ENCODE results near the gene UBAC1.
"Not testable (repeated sequence)": the region's sequence is repeated elsewhere in the genome, so short reads cannot be mapped to it uniquely, and the experiment has no call there.

Gene UBAC1

DNA sequence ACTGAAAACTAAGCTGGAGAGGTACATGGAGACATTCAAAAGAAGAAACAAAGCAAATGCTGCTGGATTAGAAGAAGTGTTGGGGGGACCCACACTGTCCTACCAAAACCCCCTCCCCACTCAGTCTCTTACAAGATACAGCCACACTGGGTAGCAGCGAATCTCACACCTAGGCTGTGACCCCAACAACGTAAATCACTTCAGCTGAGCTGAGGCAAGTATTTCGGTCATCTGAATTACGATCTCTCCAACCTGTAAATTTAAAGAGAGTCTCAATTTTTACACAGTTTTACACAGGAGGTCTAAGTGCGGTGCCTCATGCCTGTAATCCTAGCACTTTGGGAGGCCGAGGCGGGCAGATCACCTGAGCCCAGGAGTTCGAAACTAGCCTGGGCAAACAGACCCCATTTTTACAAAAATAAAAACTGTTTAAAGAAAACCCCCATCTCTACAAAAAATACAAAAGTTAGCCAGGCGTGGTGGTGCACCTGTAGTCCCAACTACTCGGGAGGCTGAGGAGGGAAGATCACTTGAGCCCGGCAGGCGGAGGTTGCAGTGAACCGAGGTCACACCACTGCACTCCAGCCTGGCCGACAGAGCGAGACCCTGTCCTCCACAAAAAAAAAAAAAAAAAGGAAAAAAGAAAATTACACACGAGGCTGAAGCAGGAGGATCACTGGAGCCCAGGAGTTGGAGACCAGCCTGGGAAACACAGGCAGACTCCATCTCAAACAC, 57.2 kb downstream of the UBAC1 start:
- no peak for DNase-seq

DNA sequence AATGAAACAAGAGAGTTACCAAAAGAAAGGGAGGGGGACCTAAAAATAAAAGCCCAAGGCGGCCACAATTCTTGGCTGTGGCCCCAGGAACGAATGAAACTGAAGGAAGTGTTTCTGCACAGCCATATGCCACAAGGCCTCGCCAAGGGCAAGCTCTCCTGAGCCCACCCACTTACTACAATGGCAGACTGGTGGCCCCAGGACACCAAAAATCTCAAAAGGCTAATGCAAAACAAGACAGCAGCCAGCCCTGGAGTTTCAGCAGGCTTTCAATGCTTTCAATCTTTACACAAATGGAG, 57.9 kb downstream of the UBAC1 start:
- DNase-seq = no peak

DNA sequence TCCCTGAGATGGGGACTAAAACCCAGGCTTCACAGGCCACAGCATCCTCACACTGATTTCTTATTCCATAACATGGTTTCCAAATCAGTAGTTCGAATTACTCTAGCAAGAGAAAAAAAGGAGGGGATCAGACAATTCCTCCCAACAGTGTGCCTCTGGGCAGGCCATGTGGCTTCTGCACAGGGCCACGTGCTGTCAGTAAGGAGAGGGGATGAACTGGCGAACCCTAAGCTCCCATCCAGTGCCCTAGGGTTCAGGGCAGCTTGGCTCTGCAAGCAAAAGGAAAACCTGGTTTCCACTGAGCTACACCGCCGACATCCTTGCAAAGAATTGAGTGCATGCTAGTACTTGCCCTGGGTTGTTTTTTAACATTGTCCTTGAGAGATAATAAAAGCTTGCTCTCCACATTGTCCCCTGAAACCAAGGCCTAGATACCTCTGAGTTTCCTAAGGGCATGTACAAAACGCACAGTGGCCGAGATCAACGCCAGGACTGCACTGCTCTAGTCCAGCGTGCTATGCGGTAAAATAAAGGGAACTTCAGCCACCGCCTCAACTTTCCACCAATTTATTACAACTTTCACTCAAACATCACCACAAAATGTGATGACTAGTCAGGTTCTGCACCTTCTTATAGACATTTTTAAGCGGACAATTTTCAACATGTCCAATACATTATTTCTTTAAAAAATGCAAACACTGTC, 58.4 kb downstream of the UBAC1 start:
- DNase-seq = no peak

DNA sequence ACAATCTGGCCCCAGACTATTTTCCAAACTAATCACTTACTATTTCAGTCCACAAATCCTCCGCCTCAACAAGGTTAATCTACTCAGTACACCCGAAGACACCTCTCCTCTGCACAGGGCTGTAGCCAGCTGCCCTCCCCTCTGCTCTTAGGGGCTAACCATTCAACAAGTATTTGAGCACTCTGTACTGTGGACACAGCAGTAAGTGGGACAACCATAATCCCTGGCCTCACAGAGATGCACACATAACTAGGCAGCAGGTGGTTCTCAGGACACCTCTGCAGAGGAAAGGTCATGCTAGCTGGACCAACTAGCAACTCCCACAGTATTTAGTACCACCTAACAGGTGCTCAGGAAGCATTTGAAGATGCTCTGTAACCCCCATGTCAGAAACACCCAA, 59.3 kb downstream of the UBAC1 start:
- DNase-seq = no peak

DNA sequence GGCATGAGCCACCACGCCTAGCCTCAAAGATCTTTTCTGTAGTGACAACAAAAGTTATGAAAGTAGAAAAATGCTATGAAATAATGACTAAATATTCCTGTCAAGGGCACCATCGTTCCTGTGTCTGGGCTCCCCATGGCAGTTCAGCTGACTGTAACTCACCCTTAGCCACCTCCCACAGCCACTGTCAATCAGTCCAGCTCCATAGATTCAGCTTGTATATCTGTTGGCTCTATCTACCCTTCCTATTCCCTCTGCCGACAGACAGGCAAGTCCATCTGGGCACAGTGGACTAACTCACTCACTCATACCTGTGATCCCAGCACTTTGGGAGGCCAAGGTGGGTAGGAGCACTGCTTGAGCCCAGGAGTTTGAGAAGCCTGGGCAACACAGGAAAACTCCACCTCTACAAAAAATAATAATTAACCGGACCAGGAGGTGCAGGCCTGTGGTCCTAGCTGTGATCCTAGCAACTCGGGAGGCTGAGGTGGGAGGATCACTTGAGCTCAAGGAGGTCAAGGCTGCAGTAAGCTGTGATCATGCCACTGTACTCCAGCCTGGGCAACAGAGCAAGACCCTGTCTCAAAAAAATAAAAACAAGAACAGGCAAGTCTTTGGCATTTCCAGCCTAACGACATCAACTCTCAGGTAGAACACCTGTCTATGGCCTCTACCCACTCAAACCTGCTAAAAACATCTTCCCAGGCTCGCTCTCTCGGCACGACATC, 60.0 kb downstream of the UBAC1 start:
- DNase-seq = no peak

DNA sequence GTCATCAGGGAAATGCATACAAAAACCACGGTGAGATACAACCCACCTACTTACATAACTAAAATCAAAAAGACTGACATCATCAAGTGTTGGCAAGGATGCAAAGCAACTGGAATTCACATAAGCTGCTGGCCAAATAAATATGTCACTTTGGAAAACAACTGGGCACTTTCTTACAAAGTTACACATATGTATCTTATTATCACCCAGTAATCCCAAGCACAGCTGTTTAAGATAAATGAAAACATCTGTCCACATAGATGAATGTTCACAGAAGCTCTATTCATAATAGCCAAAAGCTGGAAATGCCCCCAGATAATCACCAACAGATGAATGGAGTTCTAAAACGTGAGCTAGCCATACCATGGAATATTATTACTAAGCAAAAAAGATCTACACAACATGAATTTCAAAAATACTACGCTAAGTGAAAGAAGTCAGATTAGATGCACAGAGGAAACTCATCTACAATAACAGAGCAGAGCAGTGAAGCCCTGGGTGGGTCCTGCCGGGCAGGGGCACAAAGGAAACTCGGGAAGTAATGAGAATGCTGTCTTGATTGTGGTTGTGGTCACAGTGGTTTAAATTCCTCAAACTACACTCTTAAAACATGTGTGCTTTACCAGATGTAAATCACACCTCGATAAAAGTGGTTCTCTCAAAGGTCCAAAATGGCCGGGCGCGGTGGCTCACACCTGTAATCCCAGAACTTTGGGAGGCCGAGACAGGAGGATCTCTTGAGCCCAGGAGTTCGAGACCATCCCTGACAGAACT, 62.4 kb downstream of the UBAC1 start:
- no peak for DNase-seq

DNA sequence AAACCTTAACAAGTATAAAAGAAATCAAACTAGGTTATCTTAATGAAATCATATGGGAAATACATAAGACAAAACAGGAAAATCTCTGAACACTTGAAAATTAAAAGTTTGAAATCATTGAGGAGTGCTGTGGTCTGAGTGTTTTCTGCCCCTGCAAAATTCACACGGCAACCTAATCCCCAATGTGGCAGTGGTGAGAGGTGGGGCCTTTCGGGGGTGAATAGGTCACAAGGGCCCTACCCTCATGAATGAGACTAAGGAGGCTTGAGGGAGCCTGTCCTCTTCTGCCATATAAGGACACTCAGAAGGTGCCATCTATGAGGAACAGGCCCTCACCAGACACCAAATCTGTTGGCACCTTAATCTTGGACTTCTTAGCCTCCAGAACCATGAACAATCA, 64.5 kb downstream of the UBAC1 start:
- DNase-seq = no peak

DNA sequence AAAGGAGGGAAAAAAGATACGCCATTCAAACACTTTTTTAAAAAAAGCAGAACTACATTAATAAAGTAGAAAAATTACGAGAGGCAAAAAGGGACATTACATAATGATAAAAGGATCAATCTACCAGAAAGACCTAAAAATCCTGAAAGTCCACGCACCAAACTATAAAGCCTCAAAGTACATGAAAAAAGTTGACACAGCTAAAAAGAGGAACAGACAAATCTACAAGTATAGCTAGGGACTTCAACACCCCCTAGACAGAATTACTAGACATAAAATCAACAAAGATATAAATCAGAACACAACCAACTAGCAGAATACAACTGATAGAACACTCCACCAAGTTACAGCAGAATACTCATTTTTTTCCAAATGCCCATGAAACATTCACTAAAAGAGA, 65.0 kb downstream of the UBAC1 start:
- no peak for DNase-seq

DNA sequence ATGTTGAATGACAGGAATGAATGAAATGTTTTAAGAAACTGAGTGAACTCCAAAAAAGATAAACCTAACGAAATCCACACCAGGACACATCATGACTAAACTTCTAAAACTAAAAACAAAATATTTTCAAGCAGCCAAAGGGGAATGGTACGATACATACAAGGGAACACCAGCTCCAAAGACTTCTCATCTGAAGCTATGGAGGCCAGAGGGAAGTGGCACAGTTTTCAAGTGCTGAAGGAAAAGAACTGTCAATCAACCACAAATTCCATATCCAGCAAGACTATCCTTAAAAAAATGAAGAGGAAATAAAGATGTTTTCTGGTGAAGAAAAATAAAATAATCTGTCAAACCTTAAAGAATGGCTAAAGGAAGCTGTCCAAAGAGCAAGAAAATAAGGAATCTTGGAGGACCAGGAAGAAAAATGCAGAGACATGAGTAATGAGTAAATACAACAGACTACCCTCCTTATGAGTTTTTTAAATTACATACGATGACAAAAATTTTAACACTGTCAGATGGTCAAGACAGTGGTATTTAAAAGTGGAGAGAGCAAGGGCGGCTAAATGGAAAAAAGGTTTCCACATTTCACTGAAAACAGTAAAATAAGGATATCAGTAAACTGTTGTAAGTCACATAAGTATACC, 65.8 kb downstream of the UBAC1 start:
- DNase-seq = no peak

DNA sequence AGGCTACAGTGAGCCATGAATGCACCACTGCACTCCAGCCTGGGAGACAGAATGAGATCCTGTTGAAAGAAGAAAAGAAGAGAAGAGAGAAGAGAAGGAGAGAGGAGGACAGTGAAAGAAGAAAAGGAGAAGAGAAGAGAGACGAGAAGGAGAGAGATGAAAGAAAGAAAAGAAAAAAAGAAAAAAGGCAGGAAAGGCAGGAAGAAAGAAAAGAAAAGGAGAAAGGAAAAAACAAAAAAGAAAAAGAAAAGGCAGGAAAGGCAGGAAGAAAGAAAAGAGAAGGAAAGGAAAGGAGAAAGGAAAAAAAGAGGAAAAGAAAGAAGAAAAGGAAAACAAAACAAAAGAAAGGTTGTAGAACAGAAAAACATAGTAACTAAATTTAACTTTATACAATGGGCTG, 68.1 kb downstream of the UBAC1 start:
- no peak for DNase-seq

DNA sequence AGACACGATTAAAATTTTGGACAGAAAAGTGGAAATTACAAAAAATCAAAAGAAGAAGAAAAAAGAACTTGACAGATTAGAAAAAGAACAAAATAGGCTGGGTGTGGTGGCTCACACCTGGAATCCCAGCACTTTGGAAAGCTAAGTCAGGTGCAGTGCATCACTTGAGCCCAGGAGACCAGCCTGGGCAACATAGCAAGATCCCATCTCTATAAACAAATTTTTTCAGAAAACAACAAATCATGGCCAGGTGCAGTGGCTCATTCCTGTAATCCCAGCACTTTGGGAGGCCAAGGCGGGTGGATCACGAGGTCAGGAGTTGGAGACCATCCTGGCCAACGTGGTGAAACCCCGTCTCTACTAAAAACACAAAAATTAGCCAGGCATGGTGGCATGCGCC, 68.8 kb downstream of the UBAC1 start:
- DNase-seq = not testable (repeated sequence)

DNA sequence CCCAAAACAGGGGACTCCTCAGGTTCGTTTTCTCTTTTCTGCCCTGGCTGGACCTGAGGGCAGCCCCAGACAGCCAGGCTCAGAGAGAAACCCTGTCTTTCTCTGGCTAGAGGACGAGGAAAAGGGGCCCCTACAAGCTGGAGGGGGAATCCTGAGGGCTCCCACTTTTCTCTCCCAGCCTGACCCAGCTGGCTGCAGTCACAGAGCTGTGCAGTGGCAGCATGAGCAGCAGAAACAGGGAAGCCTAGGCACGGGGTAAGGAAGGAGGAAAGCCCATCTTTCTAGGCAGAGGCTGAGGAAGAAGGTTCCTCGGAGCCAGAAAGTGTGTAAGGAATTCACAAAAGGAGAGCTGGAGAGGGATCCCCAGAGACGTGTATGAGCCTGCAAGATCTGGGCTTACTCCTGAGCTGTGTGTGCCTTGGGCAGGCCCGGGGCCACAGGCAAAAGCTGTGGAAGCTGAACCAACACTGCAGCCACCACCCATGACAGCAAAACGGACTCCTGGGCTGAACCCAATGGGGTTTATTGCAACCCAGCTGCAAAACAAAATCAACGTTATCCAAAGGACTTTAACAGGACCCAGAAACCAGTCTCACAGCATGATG, 70.0 kb downstream of the UBAC1 start:
- DNase-seq = no peak

DNA sequence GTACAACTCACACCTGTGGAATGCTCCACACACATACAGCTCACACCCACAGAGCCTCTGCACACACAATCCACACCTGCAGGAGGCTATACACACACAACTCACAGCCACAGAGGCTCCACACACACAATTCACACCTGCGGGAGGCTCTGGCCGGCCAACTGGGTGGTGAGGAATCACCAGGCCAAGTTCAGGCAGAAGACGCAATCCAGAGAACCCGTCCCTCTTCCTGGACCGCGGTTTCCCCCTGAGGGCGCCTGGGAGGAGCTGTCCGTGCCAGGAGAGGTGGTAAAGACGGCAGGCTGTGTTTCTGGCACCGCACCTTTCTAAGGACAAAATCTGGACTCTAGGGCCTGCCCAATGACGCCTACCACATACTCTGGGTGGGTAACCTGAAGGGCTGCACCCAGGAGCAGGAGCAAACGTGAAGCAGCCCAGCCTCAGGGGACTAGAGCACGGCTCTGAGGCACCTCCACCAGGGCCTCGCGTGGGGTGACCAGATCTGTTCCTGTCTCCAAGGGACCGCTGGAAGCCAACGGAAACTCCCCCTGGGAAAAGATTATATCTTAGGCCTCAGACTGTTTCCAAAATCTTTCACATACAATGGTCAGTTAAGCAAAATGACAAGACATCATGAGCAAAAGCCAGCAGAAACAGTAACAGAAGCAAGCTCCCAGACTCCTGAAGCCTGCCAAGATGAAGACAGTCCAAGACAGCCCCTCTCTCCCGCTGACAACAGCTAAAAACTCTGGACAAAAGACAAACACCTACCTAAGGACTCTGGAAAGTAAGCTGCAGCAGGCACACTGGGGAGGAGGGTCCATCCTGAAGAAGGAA, 70.8 kb downstream of the UBAC1 start:
- no peak for DNase-seq

DNA sequence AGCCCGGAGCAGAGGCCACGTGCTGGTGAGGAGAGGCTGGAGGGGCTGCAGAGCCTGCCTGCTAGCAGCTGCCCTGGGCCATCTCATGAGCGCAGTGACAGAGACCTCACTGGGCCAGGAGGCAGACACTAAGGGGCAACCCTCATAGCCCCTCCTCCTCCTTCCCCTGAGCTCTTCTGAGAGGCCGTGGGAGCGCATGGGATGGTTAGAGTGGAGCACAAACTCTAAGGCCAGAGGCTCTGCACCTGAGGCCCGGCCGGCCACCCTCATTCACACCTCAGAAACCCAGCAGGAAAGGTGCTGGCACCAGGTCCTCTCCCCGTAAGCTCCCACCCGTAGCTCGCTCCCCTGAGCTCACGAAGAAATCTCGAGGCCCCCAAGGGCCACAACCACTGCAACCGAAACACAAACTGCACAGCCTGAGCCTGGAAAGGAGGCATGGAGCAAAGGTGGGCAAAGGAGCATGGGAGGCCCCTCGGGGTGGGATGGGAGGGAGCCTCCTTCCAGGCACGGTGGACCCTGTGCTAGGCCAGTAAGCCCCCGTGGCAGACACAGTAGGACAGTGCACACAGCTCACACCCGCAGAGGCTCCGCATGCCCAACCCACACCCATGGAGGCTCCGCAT, 71.5 kb downstream of the UBAC1 start:
- no peak for DNase-seq

DNA sequence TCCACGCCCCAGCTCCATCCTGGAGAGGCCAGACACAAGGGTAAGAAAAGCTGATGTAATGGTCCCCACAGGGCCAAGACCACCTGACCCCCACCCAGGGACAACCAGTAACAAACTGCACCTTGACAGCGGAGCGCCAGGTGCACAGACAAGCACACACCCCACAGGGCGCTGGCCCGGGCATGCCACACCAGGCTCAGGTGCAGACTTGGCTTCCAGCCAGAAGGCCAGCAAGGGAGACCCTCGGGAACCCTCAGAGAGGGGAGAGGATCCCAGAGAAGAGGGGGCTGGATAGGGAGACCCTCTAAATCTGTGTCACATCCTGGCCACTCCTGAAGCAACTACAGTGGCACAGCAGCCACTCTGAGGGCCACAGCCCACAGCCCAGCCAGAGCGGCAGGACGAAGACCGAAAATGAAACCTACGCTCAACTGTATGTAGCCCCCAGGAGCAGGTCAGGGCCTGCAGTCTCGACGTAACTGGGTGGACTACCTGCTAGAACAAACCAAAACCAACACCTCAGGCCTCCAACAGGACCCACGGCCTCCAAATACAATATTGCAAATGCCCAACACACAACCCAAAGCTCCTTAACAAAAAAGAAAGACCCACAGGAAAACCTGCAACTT, 72.3 kb downstream of the UBAC1 start:
- no peak for DNase-seq

DNA sequence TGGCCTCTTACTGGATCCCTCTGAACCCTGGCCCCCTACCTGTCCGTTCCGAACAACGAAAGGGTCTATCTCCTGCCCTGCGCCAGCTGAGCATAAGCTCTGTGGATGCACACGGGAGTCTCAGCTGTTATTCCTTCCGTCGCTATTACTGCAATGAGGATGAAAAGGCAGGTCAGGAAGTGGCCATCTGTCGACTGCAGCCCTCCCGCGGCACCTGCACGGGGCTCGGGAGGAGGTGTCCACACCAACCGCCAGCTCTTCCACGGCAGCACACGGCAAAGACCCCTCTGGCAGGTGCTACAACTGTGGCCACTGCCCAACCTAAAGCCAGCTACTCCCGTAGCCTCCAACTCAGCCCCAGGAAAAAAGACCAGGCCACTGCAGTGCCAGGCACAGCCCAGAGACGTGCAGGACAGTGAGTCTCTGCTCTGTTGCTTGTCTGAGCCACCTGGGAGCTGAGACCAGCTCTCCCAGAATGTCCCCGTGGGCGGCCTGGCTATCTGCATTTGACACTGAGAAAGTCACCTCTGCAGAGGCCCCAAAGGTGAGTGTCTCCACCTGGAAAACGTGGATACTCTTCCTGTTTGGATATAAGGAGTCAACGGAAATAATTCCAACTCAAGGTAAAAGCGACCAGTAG, 72.9 kb downstream of the UBAC1 start:
- no peak for DNase-seq

DNA sequence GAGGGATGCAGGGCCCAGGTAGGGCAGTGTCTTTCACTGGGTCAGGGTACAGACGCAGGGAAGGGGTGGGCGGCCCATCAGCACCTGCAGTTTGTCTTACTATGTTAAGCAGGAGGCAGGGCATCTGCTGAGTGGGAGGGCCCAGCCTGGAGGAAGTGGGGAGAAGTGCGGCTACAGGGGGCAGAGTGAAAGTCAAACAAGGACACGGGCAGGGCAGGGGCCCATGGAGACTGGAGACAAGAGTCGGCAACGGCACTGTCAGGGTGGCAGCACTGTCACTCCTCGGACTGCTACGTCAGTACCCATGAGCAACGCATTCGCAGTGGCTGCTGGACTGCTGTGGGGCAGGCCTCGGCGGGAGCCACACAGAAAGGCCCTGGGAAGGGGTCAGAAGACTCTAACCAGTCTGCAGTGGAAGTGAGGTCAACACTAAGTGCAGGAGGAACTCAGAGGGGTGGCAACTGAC, 73.6 kb downstream of the UBAC1 start:
- DNase-seq = peak in 8 of 58 donors; percentile 23 to 54 (median 42)

DNA sequence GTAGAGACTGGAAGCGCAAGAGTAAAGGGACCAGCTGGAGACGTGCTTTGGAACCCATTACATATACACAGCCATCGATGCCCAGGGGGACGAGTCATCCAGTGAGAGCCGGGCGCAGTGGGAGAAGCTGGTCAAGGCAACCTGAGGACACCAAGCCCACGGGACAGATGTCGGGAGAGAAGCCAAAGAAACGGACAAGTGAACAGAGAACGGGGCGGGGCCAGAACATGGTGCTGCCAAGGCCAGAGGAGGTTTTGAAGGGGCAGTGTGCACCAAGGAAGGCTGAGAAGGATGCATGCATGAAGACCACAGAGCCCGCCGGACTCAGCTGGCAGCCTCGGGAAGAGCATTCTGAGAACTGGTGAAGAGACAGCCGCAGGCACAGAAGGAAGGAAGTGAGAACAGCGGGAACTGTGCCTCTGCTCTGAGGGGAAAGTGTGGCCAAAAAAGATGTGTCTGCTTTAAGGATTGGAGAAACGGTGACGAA, 74.1 kb downstream of the UBAC1 start:
- peak in 32 of 58 donors; percentile 18 to 77 (median 48) for DNase-seq

Data from anterior cingulate cortex (tissue), 58 donors.